MCF 10A (cell line): ENCODE results near the gene ARHGEF26. TPM values are rescaled to one million over a fixed set of nuclear protein-coding genes. Genes with fewer than 3 reads are reported as not detected.

ENCODE experiments used
- BruUV-seq: library from RNA; stranded (reverse); fragments of 400-500 nt; replicated peaks from 2 replicates; lab custom pipeline; 2021; lab: Mats Ljungman, UMichigan
- CTCF ChIA-PET: fragments of 300-600 bp; sonication (Branson Sonifier 250); formaldehyde crosslinking; extraction: SDS; loops from one replicate; lab custom pipeline; 2021; ENCODE audit warnings: antibody characterized with exemption, inconsistent platforms; lab: Yijun Ruan, JAX
- POLR2A ChIA-PET: fragments of 300-600, 350-650 bp; sonication (Branson Sonifier 250); formaldehyde crosslinking; extraction: SDS; loops from one replicate; lab custom pipeline; 2020; ENCODE audit warnings: antibody characterized with exemption, inconsistent platforms; lab: Yijun Ruan, JAX
- DNase-seq: peaks from one replicate; pipeline ENCODE4 v3.0.0-alpha.2; 2018; ENCODE audit not compliant: unreplicated experiment
- H3K27ac Mint-ChIP-seq: one replicate; pipeline ENCODE4 v1.8.0; 2022; ENCODE audit warnings: mild to moderate bottlenecking, low read depth, mixed read lengths; ENCODE audit not compliant: unreplicated experiment
- H3K27me3 Mint-ChIP-seq: one replicate; pipeline ENCODE4 v1.8.0; 2022; ENCODE audit warnings: mixed read lengths; ENCODE audit not compliant: insufficient read depth, unreplicated experiment
- H3K36me3 Mint-ChIP-seq: one replicate; pipeline ENCODE4 v1.8.0; 2022; ENCODE audit warnings: mild to moderate bottlenecking, moderate library complexity, mixed read lengths; ENCODE audit not compliant: insufficient read depth, unreplicated experiment
- H3K4me1 Mint-ChIP-seq: one replicate; pipeline ENCODE4 v1.8.0; 2022; ENCODE audit warnings: mixed read lengths; ENCODE audit not compliant: insufficient read depth, unreplicated experiment
- H3K4me3 Mint-ChIP-seq: one replicate; pipeline ENCODE4 v1.8.0; 2022; ENCODE audit warnings: mild to moderate bottlenecking, moderate library complexity, mixed read lengths; ENCODE audit not compliant: unreplicated experiment
- H3K9me3 Mint-ChIP-seq: one replicate; pipeline ENCODE4 v1.8.0; 2022; ENCODE audit warnings: mixed read lengths; ENCODE audit not compliant: unreplicated experiment
- CTCF ChIP-seq: fragments of 200-600 bp; IDR thresholded peaks from one replicate; pipeline ENCODE4 v1.8.0; 2022; ENCODE audit warnings: antibody characterized with exemption, mild to moderate bottlenecking; ENCODE audit not compliant: unreplicated experiment
- intact Hi-C: fragments of 100-400 bp; cut with micrococcal nuclease; formaldehyde crosslinking; loops from 2 replicates; pipeline ENCODE4 v1.14.1; 2022
- total RNA-seq: library from RNA; stranded (reverse); gene quantifications from 2 replicates; pipeline ENCODE4 v1.2.3, GENCODE V29; 2022

Gene ARHGEF26
- total RNA-seq, 1 experiment from 2014 or later, result 0.63 TPM

- CTCF ChIA-PET, result interaction anchor here (0.6 to 0.9 kb wide), 2 partner anchors 39 to 445 kb away, joined by 3 read pairs; no protein-coding TSS in a partner anchor
- H3K36me3 Mint-ChIP-seq, result no peaks in the 10 kb centered on the region
- H3K4me1 Mint-ChIP-seq, result no peaks in the 10 kb centered on the region
- DNase-seq, result no peak
- POLR2A ChIA-PET, result no interaction called here
- no peak overlapping the region for H3K4me3 Mint-ChIP-seq
- H3K27me3 Mint-ChIP-seq, result no peaks in the 10 kb centered on the region
- H3K27ac Mint-ChIP-seq, result no peak overlapping the region
- intact Hi-C loops, result no loop called here
- no peak for TF ChIP-seq CTCF
- H3K9me3 Mint-ChIP-seq, result no peaks in the 10 kb centered on the region
- BruUV-seq, result no TSS peak
Observed at GRCh38 chr3:154224366-154224765, 103.2 kb downstream of the ARHGEF26 start.

- ChIA-PET CTCF (interaction anchor here (0.9 kb wide), 1 partner anchor 39 kb away, joined by 3 read pairs; no protein-coding TSS in a partner anchor), POLR2A (no interaction called here)
- H3K27ac Mint-ChIP-seq, result no peak overlapping the region
- H3K4me3 Mint-ChIP-seq, result no peak overlapping the region
- no peaks in the 10 kb centered on the region for H3K4me1 Mint-ChIP-seq
- no peak for TF ChIP-seq CTCF
- H3K36me3 Mint-ChIP-seq, result no peaks in the 10 kb centered on the region
- no peaks in the 10 kb centered on the region for H3K27me3 Mint-ChIP-seq
- no peak for DNase-seq
- intact Hi-C loops, result no loop called here
- BruUV-seq, result no TSS peak
- no peaks in the 10 kb centered on the region for H3K9me3 Mint-ChIP-seq
Observed at GRCh38 chr3:154224866-154225265, 103.7 kb downstream of the ARHGEF26 start.

- no peaks in the 10 kb centered on the region for H3K4me1 Mint-ChIP-seq
Observed at GRCh38 chr3:154225536-154225935, 104.3 kb downstream of the ARHGEF26 start.

GRCh38 chr3:154227531-154227930, 106.3 kb downstream of the ARHGEF26 start:
- H3K4me3 Mint-ChIP-seq, result no peak overlapping the region
- H3K9me3 Mint-ChIP-seq, result no peaks in the 10 kb centered on the region
- no peaks in the 10 kb centered on the region for H3K36me3 Mint-ChIP-seq
- H3K27me3 Mint-ChIP-seq, result no peaks in the 10 kb centered on the region
- no peak overlapping the region for H3K27ac Mint-ChIP-seq
- BruUV-seq, result no TSS peak
- no peak for TF ChIP-seq CTCF
- no peak for DNase-seq
- ChIA-PET CTCF (no interaction called here), POLR2A (interaction anchor here (0.6 to 0.7 kb wide), 3 partner anchors 43 to 614 kb away, joined by 3 read pairs; no protein-coding TSS in a partner anchor)
- intact Hi-C loops, result no loop called here
- H3K4me1 Mint-ChIP-seq, result no peaks in the 10 kb centered on the region

More at GRCh38 chr3:154225536-154225935, 104.3 kb downstream of the ARHGEF26 start:
- ChIA-PET CTCF (interaction anchor here (1.1 kb wide), 1 partner anchor 21 kb away, joined by 3 read pairs; no protein-coding TSS in a partner anchor), POLR2A (no interaction called here)
- no peaks in the 10 kb centered on the region for H3K36me3 Mint-ChIP-seq
- H3K27ac Mint-ChIP-seq, result no peak overlapping the region
- no TSS peak for BruUV-seq
- no peaks in the 10 kb centered on the region for H3K27me3 Mint-ChIP-seq
- no peak for DNase-seq
- no peaks in the 10 kb centered on the region for H3K9me3 Mint-ChIP-seq
- no peak for TF ChIP-seq CTCF
- no peak overlapping the region for H3K4me3 Mint-ChIP-seq
- intact Hi-C loops, result no loop called here
